GM12878 (cell line): Measurements from ENCODE around the gene TCEANC. TPM values are rescaled to one million over a fixed set of nuclear protein-coding genes. Genes with fewer than 3 reads are reported as not detected.

Source experiments
- ATAC-seq: fragments of 200-7000 bp; cut with Tn5 transposase; 3 replicates; pipeline ENCODE4 v1.9.1; 2020; ENCODE audit warnings: mild to moderate bottlenecking, moderate library complexity
- BruUV-seq: library from RNA; stranded (reverse); fragments of 400-500 nt; replicated peaks from 2 replicates; lab custom pipeline; 2021; lab: Mats Ljungman, UMichigan
- CTCF ChIA-PET: fragments of 300-600 bp; sonication (Branson Sonifier 250); formaldehyde crosslinking; extraction: SDS; loops from one replicate; lab custom pipeline; 2021; ENCODE audit warnings: inconsistent platforms; lab: Yijun Ruan, JAX
- POLR2A ChIA-PET: fragments of 350-600 bp; formaldehyde crosslinking; extraction: SDS; loops from one replicate; lab custom pipeline; 2021; ENCODE audit warnings: inconsistent platforms; lab: Charles Lee
- RAD21 ChIA-PET: fragments of 300-600 bp; sonication (Branson Sonifier 250); formaldehyde crosslinking; loops from one replicate; lab custom pipeline; 2023; ENCODE audit warnings: antibody characterized with exemption; ENCODE audit not compliant: unreplicated experiment; lab: Charles Lee
- SMC1A ChIA-PET: fragments of 300-600 bp; sonication (Branson Sonifier 250); formaldehyde crosslinking; loops from one replicate; lab custom pipeline; 2023; ENCODE audit not compliant: unreplicated experiment, uncharacterized antibody; lab: Charles Lee
- DNase-seq: peaks from one replicate; pipeline ENCODE4 v3.0.0-alpha.2; 2011; ENCODE audit warnings: low read depth, low spot score
- FAIRE-seq: peaks from 3 replicates; lab custom pipeline; 2011; peaks lifted over from hg19 to GRCh38; lab: Jason Lieb, UNC
- H2AFZ ChIP-seq: 2 replicates; pipeline ENCODE4 v1.6.0; 2011; ENCODE audit warnings: low read depth, low read length, control low read depth; ENCODE audit not compliant: control insufficient read depth
- H3K27ac ChIP-seq: 2 replicates; pipeline ENCODE4 v1.5.1; 2011; ENCODE audit warnings: control low read depth; ENCODE audit not compliant: control insufficient read depth, insufficient read depth
- H3K27me3 ChIP-seq, 2 experiments: replicated peaks in 1 of 2; 2 replicates each; pipeline versions ENCODE4 v1.6.0 to v1.6.1; 2011; ENCODE audit warnings: low read length in 1 of 2; ENCODE audit not compliant: control insufficient read depth in 2 of 2, insufficient read depth in 2 of 2
- H3K36me3 ChIP-seq, 2 experiments: 2 replicates each; pipeline ENCODE4 v1.5.1; 2011; ENCODE audit warnings: low read length in 1 of 2; ENCODE audit not compliant: control insufficient read depth in 2 of 2, insufficient read depth in 2 of 2
- H3K4me1 ChIP-seq: 2 replicates; pipeline ENCODE4 v1.6.1; 2011; ENCODE audit warnings: mild to moderate bottlenecking, low read length, moderate library complexity, mixed read lengths; ENCODE audit not compliant: control insufficient read depth, insufficient read depth
- H3K4me2 ChIP-seq: 2 replicates; pipeline ENCODE4 v1.6.0; 2011; ENCODE audit warnings: control low read depth; ENCODE audit not compliant: control insufficient read depth, insufficient read depth
- H3K4me3 ChIP-seq: fragments of 200-600 bp; sonication (generic); 2 replicates; pipeline ENCODE4 v1.5.1; 2016
- H3K79me2 ChIP-seq: 2 replicates; pipeline ENCODE4 v1.6.0; 2011; ENCODE audit warnings: low read length; ENCODE audit not compliant: control insufficient read depth, insufficient read depth
- H3K9ac ChIP-seq: 2 replicates; pipeline ENCODE4 v1.8.0; 2011; ENCODE audit warnings: low read length, control low read depth, mixed read lengths; ENCODE audit not compliant: control insufficient read depth, insufficient read depth
- H3K9me3 ChIP-seq: replicated peaks from 3 replicates; pipeline ENCODE4 v1.5.1; 2011; ENCODE audit warnings: mild to moderate bottlenecking, low read length; ENCODE audit not compliant: control insufficient read depth, insufficient read depth
- H4K20me1 ChIP-seq: 2 replicates; pipeline ENCODE4 v1.6.0; 2011; ENCODE audit not compliant: control insufficient read depth, insufficient read depth
- ELK1 ChIP-seq: IDR thresholded peaks from 2 replicates; pipeline ENCODE4 v1.6.1; 2012; ENCODE audit warnings: low read depth, low read length, improper control_type of control experiment
- HDGF ChIP-seq: fragments of 450-650 bp; IDR thresholded peaks from 2 replicates; pipeline ENCODE4 v1.6.1; 2016; ENCODE audit warnings: antibody characterized with exemption
- NBN ChIP-seq: fragments of 450-650 bp; IDR thresholded peaks from 2 replicates; pipeline ENCODE4 v1.6.1; 2016
- RELB ChIP-seq: fragments of 450-650 bp; IDR thresholded peaks from 2 replicates; pipeline ENCODE4 v1.6.1; 2017; ENCODE audit warnings: low read depth, mild to moderate bottlenecking, moderate library complexity
- SMARCA5 ChIP-seq: fragments of 450-650 bp; IDR thresholded peaks from 2 replicates; pipeline ENCODE4 v1.6.1; 2017; ENCODE audit warnings: mild to moderate bottlenecking
- USF1 ChIP-seq: IDR thresholded peaks from 2 replicates; pipeline ENCODE4 v1.6.1; 2011; ENCODE audit warnings: borderline replicate concordance, low read depth, mild to moderate bottlenecking, moderate library complexity, mixed read lengths, low read length; ENCODE audit not compliant: insufficient read depth; ENCODE audit errors: extremely low read length
- WGBS: methylation state at CpG from one replicate; pipeline ENCODE4 v1.1.6; 2016; ENCODE audit warnings: low lambda C conversion rate; ENCODE audit not compliant: insufficient replicate concordance, insufficient coverage; ENCODE audit errors: missing lambda C conversion rate; 5-methylcytosine and 5-hydroxymethylcytosine counted together
- in situ Hi-C: fragments of 300-500 bp; cut with MboI; formaldehyde crosslinking; loops from 9 replicates; pipeline ENCODE4 v1.14.3; 2018; ENCODE audit warnings: mixed read lengths
- intact Hi-C: fragments of 100-400 bp; cut with micrococcal nuclease; formaldehyde crosslinking; loops from one replicate; pipeline ENCODE4 v1.14.2; 2022; ENCODE audit not compliant: unreplicated experiment
- polyA plus RNA-seq, 11 experiments: library from polyadenylated mRNA; depleted of rRNA in 4 of 11; unstranded in 6 of 11; stranded (reverse) in 5 of 11; fragments of >200 nt; fragmentation: Nextera tagmentation in 4 of 11; fragmentation: Illumina TruSeq in 1 of 11; extraction: Ambion mirVana in 4 of 11; extraction: Trizol in 1 of 11; gene quantifications; 1 replicate in 1 of 11; 2 replicates in 10 of 11; pipeline versions ENCODE4 v1.2.1 to v1.2.3, GENCODE V29; 2011 to 2016; ENCODE audit warnings: inconsistent platforms in 2 of 11, missing spikeins in 2 of 11, low read depth in 1 of 11
- total RNA-seq, 4 experiments: library from RNA; depleted of rRNA in 3 of 4; stranded (reverse); fragments of >200 nt in 3 of 4; fragmentation: Illumina TruSeq in 1 of 4; extraction: Trizol in 1 of 4; gene quantifications; 2 replicates each; pipeline versions ENCODE4 v1.2.1 to v1.2.3, GENCODE V29; 2013 to 2021

TCEANC gene
- total and polyA plus RNA-seq, 10 of the 15 experiments (the other 5 are each of a cell fraction or from before 2014, with no cell fraction given), result 1.1 to 4.9 (median 2.9) TPM

- Histone ChIP-seq H3K4me1 (peaks cover 40% of the 10 kb centered on the region), H4K20me1 (no peaks in the 10 kb centered on the region), H3K36me3 (peaks cover 0 to 4% of the 10 kb centered on the region in 2 experiments; a peak in 1 of 4 replicates), H3K27me3 (no peaks in the 10 kb centered on the region), H3K27ac (no peak overlapping the region), H3K79me2 (peaks cover 5% of the 10 kb centered on the region; the same call in 1 of the 2 replicates), H3K9me3 (no peaks in the 10 kb centered on the region), H2AFZ (no peak overlapping the region), H3K4me3 (no peak overlapping the region), H3K4me2 (no peak overlapping the region; the same call in 1 of the 2 replicates), H3K9ac (no peak overlapping the region)
- BruUV-seq, result no TSS peak
- ChIA-PET CTCF (interaction anchor here (1.3 to 1.8 kb wide), 3 partner anchors 20 to 82 kb away, joined by 4 to 6 read pairs (median 5); no protein-coding TSS in a partner anchor), SMC1A (interaction anchor here (0.9 to 6.5 kb wide), 4 partner anchors 18 to 82 kb away, joined by 3 to 115 read pairs (median 5); no protein-coding TSS in a partner anchor), RAD21 (interaction anchor here (1.0 to 6.4 kb wide), 3 partner anchors 30 to 365 kb away, joined by 4 to 103 read pairs (median 4); partner anchors contain the start of genes OFD1 and TRAPPC2), POLR2A (no interaction called here)
- ATAC-seq, result no peak
- TF ChIP-seq NBN, result no peak
- no peak for TF ChIP-seq HDGF
- no peak for TF ChIP-seq RELB
- TF ChIP-seq ELK1, result no peak
- no peak for TF ChIP-seq USF1
- TF ChIP-seq SMARCA5, result no peak
- FAIRE-seq, result no peak
- intact Hi-C loops (loop anchor here (10.0 kb wide), 1 partner anchor 722 kb away; no protein-coding TSS in a partner anchor), in situ Hi-C loops (loop anchor here (25.0 kb wide), 1 partner anchor 705 kb away; no protein-coding TSS in a partner anchor)
- DNase-seq, result no peak
- WGBS, result 51% methylated on average over 3 of the region's 3 CpGs
Observed at GRCh38 chrX:13666836-13667235, 13.9 kb downstream of the TCEANC start.
